Bronchial epithelial cell (primary cell): ENCODE measurements around the gene HSD17B2. TPM values are rescaled to one million over a fixed set of nuclear protein-coding genes. Genes with fewer than 3 reads are reported as not detected.

Experiments used
- DNase-seq: peaks from one replicate; pipeline ENCODE4 v3.0.0-alpha.2; 2010; ENCODE audit warnings: low read depth
- FAIRE-seq: peaks from 2 replicates; lab custom pipeline; 2011; peaks lifted over from hg19 to GRCh38; lab: Jason Lieb, UNC
- H3K27me3 ChIP-seq: 2 replicates; pipeline ENCODE4 v1.5.1; 2011; ENCODE audit warnings: low read length; ENCODE audit not compliant: control insufficient read depth, insufficient read depth
- H3K36me3 ChIP-seq: 2 replicates; pipeline ENCODE4 v1.5.1; 2011; ENCODE audit warnings: low read length; ENCODE audit not compliant: control insufficient read depth, insufficient read depth
- H3K4me3 ChIP-seq: 2 replicates; pipeline ENCODE4 v1.5.1; 2011; ENCODE audit warnings: mild to moderate bottlenecking, low read depth, low read length, control low read depth
- CTCF ChIP-seq: IDR thresholded peaks from 2 replicates; pipeline ENCODE4 v1.5.1; 2011; ENCODE audit warnings: mild to moderate bottlenecking, moderate library complexity, low read length, control low read depth, inconsistent platforms; ENCODE audit not compliant: insufficient read depth, severe bottlenecking
- total RNA-seq: library from RNA; depleted of rRNA; stranded (reverse); fragments of >200 nt; gene quantifications from 2 replicates; pipeline ENCODE4 v1.2.1, GENCODE V29; 2014

HSD17B2 gene
- total RNA-seq, 1 donor from 2014 or later = 63.7 TPM

GRCh38 chr16:82116535-82116934 lies 81.5 kb downstream of the HSD17B2 start:
- H3K4me3 ChIP-seq = no peak overlapping the region
- no peaks in the 10 kb centered on the region for H3K36me3 ChIP-seq
- FAIRE-seq (no peak), DNase-seq (no peak)
- no peak for TF ChIP-seq CTCF
- no peaks in the 10 kb centered on the region for H3K27me3 ChIP-seq

GRCh38 chr16:82118749-82119148 lies 83.7 kb downstream of the HSD17B2 start:
- FAIRE-seq = no peak
- TF ChIP-seq CTCF = no peak
- no peaks in the 10 kb centered on the region for H3K27me3 ChIP-seq
- H3K36me3 ChIP-seq = no peaks in the 10 kb centered on the region
- no peak for DNase-seq
- H3K4me3 ChIP-seq = no peak overlapping the region

GRCh38 chr16:82119405-82119804 lies 84.4 kb downstream of the HSD17B2 start:
- Histone ChIP-seq H3K27me3 (no peaks in the 10 kb centered on the region), H3K36me3 (no peaks in the 10 kb centered on the region), H3K4me3 (no peak overlapping the region)
- no peak for FAIRE-seq
- no peak for TF ChIP-seq CTCF
- no peak for DNase-seq

GRCh38 chr16:82124651-82125050 lies 89.6 kb downstream of the HSD17B2 start:
- Histone ChIP-seq H3K36me3 (no peaks in the 10 kb centered on the region), H3K27me3 (no peaks in the 10 kb centered on the region), H3K4me3 (no peak overlapping the region)
- DNase-seq (no peak), FAIRE-seq (no peak)
- TF ChIP-seq CTCF = no peak

- no peak for TF ChIP-seq CTCF
- Histone ChIP-seq H3K4me3 (no peak overlapping the region), H3K36me3 (no peaks in the 10 kb centered on the region), H3K27me3 (no peaks in the 10 kb centered on the region)
- DNase-seq (no peak), FAIRE-seq (no peak)
Measured at GRCh38 chr16:82129881-82130280, 94.8 kb downstream of the HSD17B2 start.

GRCh38 chr16:82133798-82134197 lies 98.7 kb downstream of the HSD17B2 start:
- Histone ChIP-seq H3K36me3 (no peaks in the 10 kb centered on the region), H3K4me3 (no peak overlapping the region), H3K27me3 (no peaks in the 10 kb centered on the region)
- DNase-seq = no peak
- FAIRE-seq = no peak
- no peak for TF ChIP-seq CTCF
